DND-41 (cell line): ENCODE results near the gene APPL1.

ENCODE experiments used
- EZH2 ChIP-seq: IDR thresholded peaks from 3 replicates; pipeline ENCODE4 v1.6.1; 2012; ENCODE audit warnings: borderline replicate concordance, low read depth, mild to moderate bottlenecking, moderate library complexity, low read length, inconsistent platforms; ENCODE audit not compliant: severe bottlenecking
- TF ChIP-seq, protein P1 (sequence below): IDR thresholded peaks from 2 replicates; pipeline ENCODE4 v1.5.1; 2012; ENCODE audit warnings: borderline replicate concordance, low read length, moderate library complexity, mild to moderate bottlenecking; ENCODE audit not compliant: poor library complexity, severe bottlenecking; ENCODE audit errors: extremely low read depth

DNA sequence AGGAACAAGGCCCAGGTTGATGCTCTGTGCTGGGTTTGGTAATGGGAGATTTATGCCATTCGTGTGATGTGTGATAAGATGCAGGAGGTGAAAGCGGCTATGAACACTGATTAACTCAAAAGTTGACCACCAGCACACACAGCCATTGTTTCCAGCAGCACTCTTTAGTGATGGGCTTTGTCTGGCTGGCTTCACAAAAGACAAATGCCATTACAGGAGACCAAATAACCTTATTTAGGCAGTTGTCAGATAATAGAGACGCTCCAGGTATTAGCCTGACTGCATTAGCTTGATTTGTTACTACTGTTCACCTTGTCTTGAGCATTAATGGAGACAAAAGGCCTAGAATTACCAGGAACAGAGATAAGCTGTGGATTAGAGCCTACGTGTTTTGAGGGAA lies 32.9 kb upstream of the APPL1 start:
- TF ChIP-seq, protein P1, sequence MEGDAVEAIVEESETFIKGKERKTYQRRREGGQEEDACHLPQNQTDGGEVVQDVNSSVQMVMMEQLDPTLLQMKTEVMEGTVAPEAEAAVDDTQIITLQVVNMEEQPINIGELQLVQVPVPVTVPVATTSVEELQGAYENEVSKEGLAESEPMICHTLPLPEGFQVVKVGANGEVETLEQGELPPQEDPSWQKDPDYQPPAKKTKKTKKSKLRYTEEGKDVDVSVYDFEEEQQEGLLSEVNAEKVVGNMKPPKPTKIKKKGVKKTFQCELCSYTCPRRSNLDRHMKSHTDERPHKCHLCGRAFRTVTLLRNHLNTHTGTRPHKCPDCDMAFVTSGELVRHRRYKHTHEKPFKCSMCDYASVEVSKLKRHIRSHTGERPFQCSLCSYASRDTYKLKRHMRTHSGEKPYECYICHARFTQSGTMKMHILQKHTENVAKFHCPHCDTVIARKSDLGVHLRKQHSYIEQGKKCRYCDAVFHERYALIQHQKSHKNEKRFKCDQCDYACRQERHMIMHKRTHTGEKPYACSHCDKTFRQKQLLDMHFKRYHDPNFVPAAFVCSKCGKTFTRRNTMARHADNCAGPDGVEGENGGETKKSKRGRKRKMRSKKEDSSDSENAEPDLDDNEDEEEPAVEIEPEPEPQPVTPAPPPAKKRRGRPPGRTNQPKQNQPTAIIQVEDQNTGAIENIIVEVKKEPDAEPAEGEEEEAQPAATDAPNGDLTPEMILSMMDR, result no peak
- no peak for TF ChIP-seq EZH2
